GM13976 (cell line): ENCODE results near the gene ASTN1.

ENCODE experiments used
- DNase-seq: peaks from one replicate; pipeline ENCODE4 v3.0.0; 2012; ENCODE audit warnings: low spot score
- in situ Hi-C: fragments of 300-500 bp; cut with MboI; formaldehyde crosslinking; loops from one replicate; pipeline ENCODE4 v1.12.0; 2022; ENCODE audit warnings: low sequenced_read_pairs, mixed read lengths, inconsistent platforms; ENCODE audit not compliant: unreplicated experiment
- TF ChIP-seq, protein P1 (sequence below): IDR thresholded peaks from 2 replicates; pipeline ENCODE4 v1.5.1; 2012; ENCODE audit warnings: borderline replicate concordance, mild to moderate bottlenecking; ENCODE audit not compliant: insufficient read depth; ENCODE audit errors: extremely low read depth, missing control alignments, control extremely low read depth

Gene ASTN1

DNA sequence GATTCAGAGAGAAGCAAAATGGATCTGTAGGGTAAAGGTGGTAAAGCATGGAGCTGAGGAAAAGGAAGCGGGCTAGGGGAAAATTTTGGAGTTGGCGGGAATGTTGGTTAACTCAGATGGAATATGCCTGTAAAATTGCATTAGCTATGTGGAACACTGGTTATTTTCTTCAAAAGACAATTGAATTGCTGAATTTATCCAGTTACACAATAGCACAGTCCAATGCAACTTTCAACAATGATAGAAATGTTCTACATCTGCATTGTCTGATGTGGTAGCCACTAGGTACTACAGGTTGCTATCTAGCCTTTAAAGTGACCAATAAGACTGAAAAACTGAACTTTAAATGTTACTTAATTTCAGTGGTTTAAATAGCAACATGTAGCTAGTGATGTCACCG, 315.2 kb downstream of the ASTN1 start:
- in situ Hi-C loops, result no loop called here
- TF ChIP-seq, protein P1, sequence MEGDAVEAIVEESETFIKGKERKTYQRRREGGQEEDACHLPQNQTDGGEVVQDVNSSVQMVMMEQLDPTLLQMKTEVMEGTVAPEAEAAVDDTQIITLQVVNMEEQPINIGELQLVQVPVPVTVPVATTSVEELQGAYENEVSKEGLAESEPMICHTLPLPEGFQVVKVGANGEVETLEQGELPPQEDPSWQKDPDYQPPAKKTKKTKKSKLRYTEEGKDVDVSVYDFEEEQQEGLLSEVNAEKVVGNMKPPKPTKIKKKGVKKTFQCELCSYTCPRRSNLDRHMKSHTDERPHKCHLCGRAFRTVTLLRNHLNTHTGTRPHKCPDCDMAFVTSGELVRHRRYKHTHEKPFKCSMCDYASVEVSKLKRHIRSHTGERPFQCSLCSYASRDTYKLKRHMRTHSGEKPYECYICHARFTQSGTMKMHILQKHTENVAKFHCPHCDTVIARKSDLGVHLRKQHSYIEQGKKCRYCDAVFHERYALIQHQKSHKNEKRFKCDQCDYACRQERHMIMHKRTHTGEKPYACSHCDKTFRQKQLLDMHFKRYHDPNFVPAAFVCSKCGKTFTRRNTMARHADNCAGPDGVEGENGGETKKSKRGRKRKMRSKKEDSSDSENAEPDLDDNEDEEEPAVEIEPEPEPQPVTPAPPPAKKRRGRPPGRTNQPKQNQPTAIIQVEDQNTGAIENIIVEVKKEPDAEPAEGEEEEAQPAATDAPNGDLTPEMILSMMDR, result no peak
- DNase-seq, result no peak

DNA sequence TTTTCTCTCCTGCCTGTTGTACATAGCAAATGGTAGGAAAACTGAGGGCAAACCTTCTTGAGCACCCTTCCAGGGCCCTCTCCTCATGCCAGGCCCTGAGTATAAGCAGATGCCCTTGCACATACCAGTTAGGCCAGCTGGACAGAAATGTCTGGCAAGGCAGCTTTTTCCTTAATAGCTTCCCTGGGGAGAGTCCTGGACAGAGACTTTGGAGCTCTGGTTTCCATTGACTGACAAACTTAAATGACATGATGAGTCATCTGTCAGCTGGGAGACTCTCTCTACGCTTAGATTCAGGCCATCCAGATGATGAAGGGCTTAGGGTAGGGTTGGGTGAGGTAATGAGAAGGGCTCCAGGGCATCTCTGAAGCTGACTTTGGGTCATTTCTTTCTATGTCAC, 317.5 kb downstream of the ASTN1 start:
- TF ChIP-seq, protein P1, result no peak
- in situ Hi-C loops, result no loop called here
- no peak for DNase-seq

DNA sequence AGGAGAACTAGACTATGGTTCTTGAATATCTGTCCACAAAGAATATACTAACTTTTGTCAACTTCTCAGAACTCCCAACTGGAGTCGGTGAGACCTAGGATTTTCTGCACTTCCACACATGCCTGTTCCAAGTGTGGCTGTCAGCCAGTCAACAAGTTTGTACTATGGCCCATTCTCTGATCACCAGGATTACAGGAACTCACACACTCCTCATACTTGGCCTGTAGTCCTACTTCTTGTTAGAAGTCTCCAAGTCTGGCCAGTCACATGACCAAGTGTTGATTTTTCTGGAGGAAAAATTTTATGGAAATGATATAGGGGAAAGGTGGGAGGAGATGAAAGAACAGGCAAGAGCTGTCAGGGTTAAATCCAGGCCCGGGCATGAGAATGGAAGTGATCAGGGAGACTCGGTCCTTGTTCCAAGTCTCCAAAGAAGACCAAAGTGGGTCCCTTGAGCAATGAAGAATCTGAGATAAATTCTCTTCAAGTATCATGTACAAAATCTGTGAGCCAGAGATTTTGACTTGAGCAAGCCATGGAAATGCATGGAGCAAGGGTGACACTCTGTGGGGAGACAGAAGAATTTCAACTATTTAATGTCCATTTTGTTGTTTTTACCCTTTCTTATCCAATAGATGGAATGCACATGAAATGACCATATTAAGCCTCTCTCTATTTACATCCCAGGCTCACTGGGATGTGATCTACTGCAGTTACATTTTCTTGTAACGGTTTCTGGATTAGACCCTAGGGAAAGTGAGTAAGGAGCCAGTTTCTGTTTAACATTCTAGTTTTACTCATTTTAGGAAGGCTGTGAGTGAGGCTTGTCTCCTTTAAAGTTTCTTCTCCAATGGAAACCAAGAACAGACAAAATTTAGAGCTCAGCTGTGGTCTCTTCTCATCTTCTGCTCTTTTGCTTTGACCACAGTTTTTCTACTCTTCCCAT, 320.9 kb downstream of the ASTN1 start:
- TF ChIP-seq, protein P1, result peak; percentile 6
- in situ Hi-C loops, result no loop called here
- DNase-seq, result peak; percentile 7

DNA sequence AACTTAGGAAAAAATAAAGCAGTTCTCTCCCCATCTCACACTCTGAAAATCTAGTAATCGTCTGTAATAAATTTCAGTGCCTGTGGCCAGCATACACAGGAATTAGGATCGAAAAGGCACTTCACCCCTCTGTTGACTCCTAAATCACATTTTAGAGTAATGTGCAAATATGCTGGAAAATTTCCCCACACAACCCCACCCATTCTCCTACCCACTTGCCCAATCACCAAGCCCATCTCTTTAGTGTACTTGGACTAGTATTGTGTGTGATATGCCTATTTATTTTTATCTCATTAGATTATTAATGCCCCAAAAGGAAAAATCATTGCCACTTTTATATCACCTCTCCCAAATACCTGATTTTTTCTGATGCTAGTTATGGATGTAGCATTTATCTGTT, 323.3 kb downstream of the ASTN1 start:
- DNase-seq, result no peak
- TF ChIP-seq, protein P1, result no peak
- in situ Hi-C loops, result no loop called here

DNA sequence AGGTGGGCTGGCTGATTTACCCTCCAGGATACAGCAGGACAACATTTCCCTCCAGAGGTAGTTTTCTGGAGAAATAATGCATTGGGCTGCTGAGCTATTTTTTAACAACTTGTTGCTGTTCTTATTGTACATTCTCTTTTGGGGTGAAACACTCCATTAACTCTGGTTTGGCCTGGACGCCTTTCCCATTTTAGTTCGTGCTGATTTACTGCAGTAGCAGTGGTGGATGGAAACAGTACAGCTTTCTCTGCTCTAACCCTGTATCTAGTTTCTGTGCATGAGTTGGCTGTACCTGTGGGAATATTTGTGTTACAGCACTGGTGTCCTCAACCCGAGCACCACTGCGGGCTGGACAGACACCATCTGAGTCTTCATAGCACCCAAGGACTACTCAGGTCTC, 325.3 kb downstream of the ASTN1 start:
- no peak for DNase-seq
- TF ChIP-seq, protein P1, result no peak
- in situ Hi-C loops, result no loop called here

DNA sequence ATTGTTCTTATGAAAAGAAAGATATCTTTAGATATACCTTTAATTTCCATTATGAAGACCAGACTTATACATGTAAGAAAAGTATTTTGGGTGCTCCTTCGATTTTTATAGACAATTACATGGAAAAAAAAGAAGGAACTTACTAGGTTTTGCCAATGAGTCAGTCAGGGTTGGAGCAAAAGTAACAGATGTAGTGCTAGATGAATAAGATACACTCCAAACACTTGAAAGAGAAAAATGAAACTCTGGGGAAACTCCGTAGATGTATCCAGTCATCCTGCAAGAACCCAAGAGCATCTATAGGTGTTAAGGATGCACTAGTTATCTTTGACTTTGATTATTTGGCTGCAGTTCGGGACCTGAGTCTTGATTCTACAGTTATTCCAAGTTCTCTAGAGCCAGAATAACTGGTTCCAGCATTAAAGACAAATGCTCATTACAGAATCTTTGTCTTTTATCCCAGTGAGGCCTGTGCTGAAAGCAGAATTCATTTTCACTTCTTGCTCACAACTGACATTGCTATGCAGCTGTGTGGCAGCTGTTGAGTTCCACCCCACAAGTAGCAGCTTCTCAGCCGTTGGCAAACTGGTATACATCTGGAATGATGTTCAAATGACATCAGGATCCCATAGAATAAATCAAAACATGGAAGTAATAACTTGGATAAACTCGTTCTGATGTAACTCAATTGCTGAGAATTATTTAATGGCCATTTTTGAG, 326.1 kb downstream of the ASTN1 start:
- in situ Hi-C loops, result no loop called here
- TF ChIP-seq, protein P1, result no peak
- no peak for DNase-seq
